ENCODE measurements around the gene SPATA31C2.
"Not testable (repeated sequence)": the region's sequence is repeated elsewhere in the genome, so short reads cannot be mapped to it uniquely, and the experiment has no call there.

The SPATA31C2 gene

DNA sequence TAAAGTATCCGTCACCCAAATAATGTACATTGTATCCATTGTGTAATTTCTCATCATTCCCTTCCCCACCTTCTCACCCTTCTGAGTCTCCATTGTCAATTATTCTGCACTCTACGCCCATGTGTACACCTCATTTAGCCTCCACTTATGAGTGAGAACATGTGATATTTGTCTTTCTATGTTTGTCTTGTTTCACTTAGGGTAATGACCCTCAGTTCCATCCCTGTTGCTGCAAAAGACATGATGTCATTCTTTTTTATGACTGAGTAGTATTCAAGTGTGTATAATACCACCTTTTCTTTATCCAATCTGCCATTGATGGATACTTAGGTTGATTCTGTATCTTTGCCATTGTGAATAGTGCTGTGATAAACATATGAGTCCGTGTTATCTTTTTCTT lies 4.9 kb upstream of the SPATA31C2 start:
- ATAC-seq = no peak

DNA sequence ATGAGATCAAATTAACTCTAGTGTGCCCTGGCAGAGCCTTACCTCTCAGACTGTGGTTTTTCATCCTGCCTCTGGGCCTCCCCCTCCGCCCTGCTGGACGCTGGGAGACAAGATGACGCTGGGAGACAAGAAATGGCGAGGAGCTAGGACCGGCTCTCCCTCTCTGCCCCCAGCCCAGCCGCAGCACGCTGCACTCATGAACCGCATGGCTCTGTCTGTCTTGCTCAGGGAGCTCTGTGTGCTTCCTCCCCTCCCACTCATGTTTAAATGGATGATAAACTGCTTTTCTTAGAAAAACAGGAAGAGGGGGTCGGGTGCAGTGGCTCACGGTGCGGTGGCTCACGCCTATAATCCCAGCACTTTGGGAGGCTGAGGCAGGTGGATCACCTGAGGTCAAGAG lies 4.7 kb downstream of the SPATA31C2 start:
- ATAC-seq = not testable (repeated sequence)

More for the DNA sequence above, 4.9 kb upstream of the SPATA31C2 start:
- TF ChIP-seq RARB (CRISPR knock-in tag; IDR thresholded peaks at IDR 0.05) (no peak), ARNTL (CRISPR knock-in tag; IDR thresholded peaks at IDR 0.05; ENCODE audit: borderline replicate concordance, low read depth) (no peak), TOX (CRISPR knock-in tag; IDR thresholded peaks at IDR 0.05; ENCODE audit: borderline replicate concordance) (no peak), CSDC2 (CRISPR knock-in tag; IDR thresholded peaks at IDR 0.05) (no peak), ZFP3 (CRISPR knock-in tag; IDR thresholded peaks at IDR 0.05) (no peak), SNAI2 (CRISPR knock-in tag; IDR thresholded peaks at IDR 0.05) (no peak), BACH2 (CRISPR knock-in tag; IDR thresholded peaks at IDR 0.05; ENCODE audit: borderline replicate concordance) (no peak), TCF4 (CRISPR knock-in tag; IDR thresholded peaks at IDR 0.05; ENCODE audit: borderline replicate concordance) (no peak), ZC3H10 (CRISPR knock-in tag; IDR thresholded peaks at IDR 0.05) (no peak), ZFP30 (CRISPR knock-in tag; IDR thresholded peaks at IDR 0.05) (no peak), PPARA (CRISPR knock-in tag; IDR thresholded peaks at IDR 0.05; ENCODE audit: borderline replicate concordance) (no peak)
- TF ChIP-seq, protein P1, sequence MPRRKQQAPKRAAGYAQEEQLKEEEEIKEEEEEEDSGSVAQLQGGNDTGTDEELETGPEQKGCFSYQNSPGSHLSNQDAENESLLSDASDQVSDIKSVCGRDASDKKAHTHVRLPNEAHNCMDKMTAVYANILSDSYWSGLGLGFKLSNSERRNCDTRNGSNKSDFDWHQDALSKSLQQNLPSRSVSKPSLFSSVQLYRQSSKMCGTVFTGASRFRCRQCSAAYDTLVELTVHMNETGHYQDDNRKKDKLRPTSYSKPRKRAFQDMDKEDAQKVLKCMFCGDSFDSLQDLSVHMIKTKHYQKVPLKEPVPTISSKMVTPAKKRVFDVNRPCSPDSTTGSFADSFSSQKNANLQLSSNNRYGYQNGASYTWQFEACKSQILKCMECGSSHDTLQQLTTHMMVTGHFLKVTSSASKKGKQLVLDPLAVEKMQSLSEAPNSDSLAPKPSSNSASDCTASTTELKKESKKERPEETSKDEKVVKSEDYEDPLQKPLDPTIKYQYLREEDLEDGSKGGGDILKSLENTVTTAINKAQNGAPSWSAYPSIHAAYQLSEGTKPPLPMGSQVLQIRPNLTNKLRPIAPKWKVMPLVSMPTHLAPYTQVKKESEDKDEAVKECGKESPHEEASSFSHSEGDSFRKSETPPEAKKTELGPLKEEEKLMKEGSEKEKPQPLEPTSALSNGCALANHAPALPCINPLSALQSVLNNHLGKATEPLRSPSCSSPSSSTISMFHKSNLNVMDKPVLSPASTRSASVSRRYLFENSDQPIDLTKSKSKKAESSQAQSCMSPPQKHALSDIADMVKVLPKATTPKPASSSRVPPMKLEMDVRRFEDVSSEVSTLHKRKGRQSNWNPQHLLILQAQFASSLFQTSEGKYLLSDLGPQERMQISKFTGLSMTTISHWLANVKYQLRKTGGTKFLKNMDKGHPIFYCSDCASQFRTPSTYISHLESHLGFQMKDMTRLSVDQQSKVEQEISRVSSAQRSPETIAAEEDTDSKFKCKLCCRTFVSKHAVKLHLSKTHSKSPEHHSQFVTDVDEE (CRISPR knock-in tag; IDR thresholded peaks at IDR 0.05) = no peak
- TF ChIP-seq, protein P2, sequence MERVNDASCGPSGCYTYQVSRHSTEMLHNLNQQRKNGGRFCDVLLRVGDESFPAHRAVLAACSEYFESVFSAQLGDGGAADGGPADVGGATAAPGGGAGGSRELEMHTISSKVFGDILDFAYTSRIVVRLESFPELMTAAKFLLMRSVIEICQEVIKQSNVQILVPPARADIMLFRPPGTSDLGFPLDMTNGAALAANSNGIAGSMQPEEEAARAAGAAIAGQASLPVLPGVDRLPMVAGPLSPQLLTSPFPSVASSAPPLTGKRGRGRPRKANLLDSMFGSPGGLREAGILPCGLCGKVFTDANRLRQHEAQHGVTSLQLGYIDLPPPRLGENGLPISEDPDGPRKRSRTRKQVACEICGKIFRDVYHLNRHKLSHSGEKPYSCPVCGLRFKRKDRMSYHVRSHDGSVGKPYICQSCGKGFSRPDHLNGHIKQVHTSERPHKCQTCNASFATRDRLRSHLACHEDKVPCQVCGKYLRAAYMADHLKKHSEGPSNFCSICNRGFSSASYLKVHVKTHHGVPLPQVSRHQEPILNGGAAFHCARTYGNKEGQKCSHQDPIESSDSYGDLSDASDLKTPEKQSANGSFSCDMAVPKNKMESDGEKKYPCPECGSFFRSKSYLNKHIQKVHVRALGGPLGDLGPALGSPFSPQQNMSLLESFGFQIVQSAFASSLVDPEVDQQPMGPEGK (CRISPR knock-in tag; IDR thresholded peaks at IDR 0.05; ENCODE audit: borderline replicate concordance) = no peak
- TF ChIP-seq, protein P3, sequence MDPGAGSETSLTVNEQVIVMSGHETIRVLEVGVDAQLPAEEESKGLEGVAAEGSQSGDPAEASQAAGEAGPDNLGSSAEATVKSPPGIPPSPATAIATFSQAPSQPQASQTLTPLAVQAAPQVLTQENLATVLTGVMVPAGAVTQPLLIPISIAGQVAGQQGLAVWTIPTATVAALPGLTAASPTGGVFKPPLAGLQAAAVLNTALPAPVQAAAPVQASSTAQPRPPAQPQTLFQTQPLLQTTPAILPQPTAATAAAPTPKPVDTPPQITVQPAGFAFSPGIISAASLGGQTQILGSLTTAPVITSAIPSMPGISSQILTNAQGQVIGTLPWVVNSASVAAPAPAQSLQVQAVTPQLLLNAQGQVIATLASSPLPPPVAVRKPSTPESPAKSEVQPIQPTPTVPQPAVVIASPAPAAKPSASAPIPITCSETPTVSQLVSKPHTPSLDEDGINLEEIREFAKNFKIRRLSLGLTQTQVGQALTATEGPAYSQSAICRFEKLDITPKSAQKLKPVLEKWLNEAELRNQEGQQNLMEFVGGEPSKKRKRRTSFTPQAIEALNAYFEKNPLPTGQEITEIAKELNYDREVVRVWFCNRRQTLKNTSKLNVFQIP (CRISPR knock-in tag; IDR thresholded peaks at IDR 0.05; ENCODE audit: borderline replicate concordance, low read depth) = no peak
- TF ChIP-seq, protein P4, sequence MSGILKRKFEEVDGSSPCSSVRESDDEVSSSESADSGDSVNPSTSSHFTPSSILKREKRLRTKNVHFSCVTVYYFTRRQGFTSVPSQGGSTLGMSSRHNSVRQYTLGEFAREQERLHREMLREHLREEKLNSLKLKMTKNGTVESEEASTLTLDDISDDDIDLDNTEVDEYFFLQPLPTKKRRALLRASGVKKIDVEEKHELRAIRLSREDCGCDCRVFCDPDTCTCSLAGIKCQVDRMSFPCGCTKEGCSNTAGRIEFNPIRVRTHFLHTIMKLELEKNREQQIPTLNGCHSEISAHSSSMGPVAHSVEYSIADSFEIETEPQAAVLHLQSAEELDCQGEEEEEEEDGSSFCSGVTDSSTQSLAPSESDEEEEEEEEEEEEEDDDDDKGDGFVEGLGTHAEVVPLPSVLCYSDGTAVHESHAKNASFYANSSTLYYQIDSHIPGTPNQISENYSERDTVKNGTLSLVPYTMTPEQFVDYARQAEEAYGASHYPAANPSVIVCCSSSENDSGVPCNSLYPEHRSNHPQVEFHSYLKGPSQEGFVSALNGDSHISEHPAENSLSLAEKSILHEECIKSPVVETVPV (CRISPR knock-in tag; IDR thresholded peaks at IDR 0.05) = no peak
- TF ChIP-seq, protein P5, sequence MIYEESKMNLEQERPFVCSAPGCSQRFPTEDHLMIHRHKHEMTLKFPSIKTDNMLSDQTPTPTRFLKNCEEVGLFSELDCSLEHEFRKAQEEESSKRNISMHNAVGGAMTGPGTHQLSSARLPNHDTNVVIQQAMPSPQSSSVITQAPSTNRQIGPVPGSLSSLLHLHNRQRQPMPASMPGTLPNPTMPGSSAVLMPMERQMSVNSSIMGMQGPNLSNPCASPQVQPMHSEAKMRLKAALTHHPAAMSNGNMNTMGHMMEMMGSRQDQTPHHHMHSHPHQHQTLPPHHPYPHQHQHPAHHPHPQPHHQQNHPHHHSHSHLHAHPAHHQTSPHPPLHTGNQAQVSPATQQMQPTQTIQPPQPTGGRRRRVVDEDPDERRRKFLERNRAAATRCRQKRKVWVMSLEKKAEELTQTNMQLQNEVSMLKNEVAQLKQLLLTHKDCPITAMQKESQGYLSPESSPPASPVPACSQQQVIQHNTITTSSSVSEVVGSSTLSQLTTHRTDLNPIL (CRISPR knock-in tag; IDR thresholded peaks at IDR 0.05; ENCODE audit: low read depth) = no peak

DNA sequence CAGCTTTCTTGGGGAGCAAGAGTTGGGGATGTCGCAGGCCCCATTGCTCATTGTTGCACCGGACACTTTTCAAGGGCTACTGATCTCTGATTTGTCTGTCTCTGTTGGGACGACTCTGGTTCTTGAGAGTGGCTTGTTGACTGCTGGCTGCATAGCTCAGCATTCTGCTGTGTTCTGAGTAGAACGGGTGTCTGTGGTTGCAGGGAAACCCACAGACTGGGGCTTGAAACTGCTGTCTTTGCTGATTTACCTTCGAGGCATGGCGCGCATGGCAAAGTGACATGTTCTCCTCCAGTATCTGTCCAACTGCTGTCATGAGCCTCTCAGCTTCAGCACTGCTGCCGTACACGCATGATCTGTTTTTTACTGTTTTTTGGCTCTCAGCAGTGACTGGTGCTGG lies 8.7 kb downstream of the SPATA31C2 start:
- not testable (repeated sequence) for ATAC-seq

DNA sequence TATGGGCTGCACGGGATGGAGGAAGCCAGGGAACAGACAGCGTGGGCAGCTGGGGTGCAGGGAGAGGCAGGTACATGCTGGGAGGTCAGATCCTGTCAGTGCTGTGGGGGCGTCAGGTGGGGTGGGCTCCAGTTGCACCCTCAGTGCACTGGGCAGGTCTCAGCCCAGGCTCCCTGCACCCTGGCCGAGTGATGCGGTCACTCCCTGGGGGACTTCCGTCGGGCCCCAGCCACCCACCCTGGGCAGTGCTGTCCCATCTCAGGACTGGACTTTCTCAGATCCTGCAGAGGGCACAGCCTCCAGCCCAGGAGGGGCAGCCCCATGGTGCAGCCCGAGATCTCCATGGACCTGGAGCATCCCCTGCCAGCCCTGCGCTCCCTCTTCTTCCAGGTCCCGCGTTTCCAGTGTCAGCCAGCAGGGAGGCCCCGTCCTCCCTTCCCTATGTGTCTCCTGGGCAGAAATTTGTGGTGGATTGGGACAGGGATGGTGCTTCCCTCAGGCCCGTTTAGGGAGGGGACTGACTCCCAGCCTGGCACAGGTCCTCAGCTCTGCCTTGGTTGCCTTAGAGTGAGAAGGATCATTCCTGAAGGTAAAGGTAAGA lies 10.5 kb downstream of the SPATA31C2 start:
- ATAC-seq = not testable (repeated sequence)

DNA sequence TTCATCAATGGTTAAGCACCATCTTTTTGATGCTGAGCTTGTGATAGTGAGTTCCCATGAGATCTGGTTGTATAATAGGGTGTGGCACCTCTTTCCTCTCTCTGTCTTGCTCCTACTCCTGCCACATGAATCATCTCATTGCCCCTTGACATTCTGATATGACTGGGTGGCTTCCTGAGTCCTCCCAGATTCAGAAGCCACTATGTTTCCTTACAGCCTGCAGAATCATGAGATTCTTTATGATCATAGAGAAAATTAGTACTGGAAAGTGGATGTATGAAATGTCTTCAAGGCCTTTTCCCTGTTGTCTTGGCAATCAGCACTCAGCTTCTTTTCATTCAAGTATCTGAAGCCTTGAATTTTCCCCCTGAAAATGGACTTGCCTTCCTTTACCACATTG lies 14.9 kb downstream of the SPATA31C2 start:
- not testable (repeated sequence) for ATAC-seq

DNA sequence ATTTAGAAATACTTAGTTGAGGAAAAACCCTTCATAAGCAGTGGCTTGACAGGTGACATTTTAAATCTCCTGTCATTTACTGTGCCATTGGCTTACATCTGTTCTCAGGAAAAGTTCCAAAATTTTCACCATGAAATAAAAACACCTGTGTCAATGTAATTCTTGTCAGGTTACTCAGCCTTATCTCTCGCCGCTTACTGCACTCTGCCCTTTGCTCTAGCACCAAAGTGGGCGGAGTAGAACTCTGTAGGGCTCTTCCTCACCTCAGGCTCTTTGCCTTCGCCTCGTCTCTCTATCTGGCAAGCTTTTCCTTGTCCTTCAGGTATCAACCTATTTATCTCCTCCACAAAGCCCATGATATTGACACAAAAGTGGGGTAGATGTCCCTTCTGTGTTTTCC lies 20.2 kb downstream of the SPATA31C2 start:
- ATAC-seq = not testable (repeated sequence)

DNA sequence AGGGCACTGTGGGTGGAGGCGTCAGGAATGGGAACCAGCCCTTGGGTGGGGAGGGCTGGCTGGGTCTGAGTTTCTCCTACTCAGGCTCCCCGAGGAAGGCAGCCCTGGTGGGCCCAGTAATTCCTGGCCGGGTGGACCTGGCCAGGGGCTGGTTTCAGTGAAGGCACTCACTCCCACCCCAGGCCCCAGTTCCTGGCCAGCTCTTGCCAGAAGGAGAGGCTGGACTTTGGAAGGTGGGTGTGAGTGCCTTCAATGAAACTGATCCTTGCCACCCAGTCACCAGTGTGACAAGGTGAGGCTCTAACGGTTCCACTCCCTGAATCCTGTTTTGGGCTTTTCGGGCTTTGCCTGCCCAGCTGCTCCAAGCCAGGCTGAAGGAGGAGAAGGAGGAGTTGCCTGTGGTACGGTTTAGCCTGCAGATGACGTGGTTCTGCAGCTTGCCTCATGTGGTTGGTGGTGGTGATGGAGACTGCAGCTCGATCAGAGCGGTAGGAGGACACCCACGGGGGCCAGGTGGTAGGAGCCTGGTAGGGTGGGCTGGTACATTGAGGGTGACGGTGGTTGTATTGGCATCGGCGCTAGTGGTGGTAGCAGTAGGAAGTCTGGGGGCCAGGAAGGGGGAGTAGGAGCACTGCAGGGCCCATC lies 23.2 kb downstream of the SPATA31C2 start:
- ATAC-seq = not testable (repeated sequence)

DNA sequence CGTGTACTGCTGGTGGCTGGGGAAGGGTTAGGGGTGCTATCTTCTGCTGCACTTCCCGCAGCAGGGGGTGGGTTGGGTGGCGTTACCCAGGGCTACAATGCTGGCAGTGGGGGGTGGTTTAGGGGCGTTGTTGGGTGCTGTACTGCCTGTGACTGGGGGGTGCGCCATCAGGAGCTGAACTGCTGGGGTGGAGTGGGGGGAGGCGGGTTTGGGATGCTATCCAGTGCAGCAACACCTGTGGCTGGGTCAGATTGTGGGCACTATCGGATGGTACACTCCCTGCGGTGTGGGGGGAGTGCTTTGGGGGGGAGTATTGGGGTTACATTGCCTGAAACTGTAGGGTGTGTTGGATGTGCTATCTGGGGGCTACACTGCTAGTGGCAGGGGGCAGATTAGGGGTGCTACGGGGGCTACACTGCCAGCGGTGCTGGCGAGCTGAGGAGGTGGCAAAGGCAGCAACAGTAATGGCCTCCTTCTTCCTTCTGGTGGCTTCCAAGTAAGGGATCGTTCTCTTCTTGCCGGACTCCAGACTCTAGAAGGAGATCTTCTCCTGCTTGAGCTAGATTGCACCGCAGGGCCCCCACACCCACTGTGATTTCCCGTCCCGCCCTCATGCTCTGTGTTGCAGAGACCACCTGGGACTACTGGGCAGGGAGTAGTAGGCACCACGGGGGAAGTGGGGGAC lies 23.9 kb downstream of the SPATA31C2 start:
- ATAC-seq = not testable (repeated sequence)

DNA sequence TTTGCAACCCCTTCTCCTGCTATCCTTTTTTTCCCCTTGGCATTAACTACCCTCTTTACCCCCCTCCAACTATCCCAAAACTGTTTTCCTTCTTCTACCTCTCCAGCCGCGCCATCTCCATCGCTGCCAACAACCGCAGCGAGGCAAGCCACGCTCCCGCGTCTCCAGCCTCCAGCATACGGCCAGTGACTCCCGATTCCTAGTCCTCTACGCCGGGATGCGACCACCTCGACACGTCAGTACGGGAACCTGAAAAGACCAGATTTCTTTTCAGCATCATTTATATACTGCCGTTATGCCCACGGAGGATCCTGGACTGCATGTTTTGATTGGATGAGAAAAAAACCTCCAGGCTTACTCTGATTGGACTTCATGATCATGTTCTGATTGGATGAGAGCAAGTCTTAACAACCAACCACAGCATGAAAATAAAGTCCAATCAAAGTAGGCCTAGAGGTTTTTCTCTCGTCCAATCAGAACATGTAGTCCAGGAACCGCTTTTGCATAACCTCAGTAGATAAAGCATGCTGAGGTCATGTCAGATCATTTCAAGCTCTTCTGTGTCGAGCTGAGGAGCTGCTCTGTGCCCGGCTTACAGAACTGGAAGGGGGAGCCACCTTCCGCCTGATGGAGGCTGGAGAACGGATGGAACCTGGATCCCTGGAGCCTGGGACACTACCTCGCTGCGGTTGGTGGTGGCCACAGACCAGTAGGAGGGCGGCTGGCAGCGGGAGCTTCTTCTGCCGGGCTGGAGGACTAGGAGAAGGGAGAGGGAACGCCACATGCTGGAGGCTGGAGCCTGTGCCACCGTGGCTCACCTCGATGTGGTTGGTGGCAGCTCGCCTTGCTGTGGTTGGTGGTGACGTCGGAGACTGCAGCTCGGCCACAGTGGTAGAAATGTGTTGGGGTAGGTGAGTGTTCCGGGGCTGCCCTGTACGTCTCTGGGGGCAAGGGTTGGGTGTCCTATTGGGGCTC lies 24.8 kb downstream of the SPATA31C2 start:
- not testable (repeated sequence) for ATAC-seq

Data from SK-N-SH treated with all-trans-retinoic acid at 6 μM for 48 hours (cell line).